ENCODE data around the gene PBXIP1. TPM values are rescaled to one million over a fixed set of nuclear protein-coding genes. Genes with fewer than 3 reads are reported as not detected.

The PBXIP1 gene
- total RNA-seq, 2 donors from 2014 or later, result 81.4 to 101 TPM

DNA sequence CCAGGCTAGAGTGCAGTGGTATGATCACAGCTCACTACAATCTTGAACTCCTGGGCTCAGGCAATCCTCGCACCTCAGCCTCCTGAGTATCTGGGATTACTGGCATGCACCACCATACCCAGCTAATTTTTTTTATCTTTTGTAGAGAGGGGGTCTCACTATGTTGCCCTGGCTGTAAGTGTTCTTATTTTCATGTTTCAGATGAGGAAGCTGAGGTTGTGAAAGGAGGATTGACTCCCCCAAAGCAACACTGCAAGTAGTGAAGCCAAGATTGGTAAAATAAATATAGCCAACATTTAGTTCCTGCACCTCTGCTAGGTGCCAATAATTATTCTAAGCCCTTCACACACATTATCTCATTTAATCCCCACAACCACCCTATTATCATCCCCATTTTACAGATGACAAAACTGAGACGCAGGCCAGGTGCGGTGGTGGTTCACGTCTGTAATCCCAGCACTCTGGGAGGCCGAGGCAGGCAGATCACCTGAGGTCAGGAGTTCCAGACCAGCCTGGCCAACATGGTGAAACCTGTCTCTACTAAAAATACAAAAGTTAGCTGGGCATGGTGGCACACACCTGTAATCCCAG, 21.4 kb downstream of the PBXIP1 start:
- Histone ChIP-seq H3K27ac (no peak overlapping the region), H3K9me3 (no peaks in the 10 kb centered on the region), H3K27me3 (no peaks in the 10 kb centered on the region), H3K4me3 (no peak overlapping the region), H3K4me1 (peaks cover 0 to 28% of the 10 kb centered on the region in 2 donors), H3K36me3 (no peaks in the 10 kb centered on the region)
- no peak for DNase-seq (ENCODE audit: low spot score)
- TF ChIP-seq, protein P1, sequence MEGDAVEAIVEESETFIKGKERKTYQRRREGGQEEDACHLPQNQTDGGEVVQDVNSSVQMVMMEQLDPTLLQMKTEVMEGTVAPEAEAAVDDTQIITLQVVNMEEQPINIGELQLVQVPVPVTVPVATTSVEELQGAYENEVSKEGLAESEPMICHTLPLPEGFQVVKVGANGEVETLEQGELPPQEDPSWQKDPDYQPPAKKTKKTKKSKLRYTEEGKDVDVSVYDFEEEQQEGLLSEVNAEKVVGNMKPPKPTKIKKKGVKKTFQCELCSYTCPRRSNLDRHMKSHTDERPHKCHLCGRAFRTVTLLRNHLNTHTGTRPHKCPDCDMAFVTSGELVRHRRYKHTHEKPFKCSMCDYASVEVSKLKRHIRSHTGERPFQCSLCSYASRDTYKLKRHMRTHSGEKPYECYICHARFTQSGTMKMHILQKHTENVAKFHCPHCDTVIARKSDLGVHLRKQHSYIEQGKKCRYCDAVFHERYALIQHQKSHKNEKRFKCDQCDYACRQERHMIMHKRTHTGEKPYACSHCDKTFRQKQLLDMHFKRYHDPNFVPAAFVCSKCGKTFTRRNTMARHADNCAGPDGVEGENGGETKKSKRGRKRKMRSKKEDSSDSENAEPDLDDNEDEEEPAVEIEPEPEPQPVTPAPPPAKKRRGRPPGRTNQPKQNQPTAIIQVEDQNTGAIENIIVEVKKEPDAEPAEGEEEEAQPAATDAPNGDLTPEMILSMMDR (IDR thresholded peaks at IDR 0.05), result no peak

DNA sequence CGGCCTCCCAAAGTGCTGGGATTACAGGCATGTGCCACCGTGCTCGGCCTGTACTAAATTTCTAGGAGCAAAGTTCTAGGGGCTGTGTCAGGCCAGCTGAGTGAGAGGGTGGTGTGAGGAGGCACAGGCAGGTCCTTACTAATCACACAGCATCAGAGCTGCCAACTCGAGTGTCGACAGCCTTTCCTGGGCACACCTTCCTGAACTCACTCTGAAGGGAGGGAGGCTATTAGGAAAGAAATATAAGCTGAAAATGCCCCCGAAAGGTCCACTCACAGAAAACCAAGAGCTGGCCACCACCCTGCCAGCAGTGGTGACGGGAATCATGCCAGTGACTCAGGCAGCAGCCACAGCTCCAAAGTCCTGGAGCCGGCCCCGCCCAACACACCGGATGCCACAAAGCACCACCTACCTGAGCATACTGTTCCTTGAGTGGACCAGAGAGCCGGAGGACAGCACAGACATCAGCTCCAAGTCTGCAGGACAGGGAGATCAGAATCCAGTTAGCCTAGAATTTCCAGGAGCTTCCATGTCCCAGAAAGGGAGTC, 23.9 kb downstream of the PBXIP1 start:
- Histone ChIP-seq H3K36me3 (no peaks in the 10 kb centered on the region), H3K27ac (no peak overlapping the region)
- TF ChIP-seq, protein P1 (IDR thresholded peaks at IDR 0.05), result no peak

DNA sequence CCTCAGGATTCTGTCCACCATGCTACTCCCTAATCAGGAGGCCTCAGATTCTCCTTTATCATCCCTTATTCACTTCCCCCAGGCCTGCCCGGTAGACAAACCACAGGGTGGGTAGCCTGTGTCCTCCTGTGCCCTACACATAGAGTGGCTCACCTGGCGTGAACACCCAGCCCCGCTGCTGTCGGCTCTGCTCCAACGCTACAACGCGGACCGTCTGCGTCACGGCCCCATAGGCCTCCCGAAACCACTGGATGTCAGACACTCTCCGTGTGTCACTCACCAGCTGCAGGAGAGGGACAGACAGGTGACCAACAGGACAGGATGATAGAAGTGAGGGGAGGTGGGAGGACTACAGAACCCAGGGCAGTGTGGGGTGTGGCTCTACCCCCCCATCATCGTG, 29.7 kb downstream of the PBXIP1 start:
- TF ChIP-seq, protein P1 (IDR thresholded peaks at IDR 0.05), result no peak
- Histone ChIP-seq H3K4me3 (no peak overlapping the region), H3K9me3 (no peaks in the 10 kb centered on the region), H3K36me3 (peaks cover 43% of the 10 kb centered on the region), H3K27ac (no peak overlapping the region), H3K27me3 (no peaks in the 10 kb centered on the region), H3K4me1 (no peaks in the 10 kb centered on the region)
- no peak for DNase-seq (ENCODE audit: low spot score)

More for the DNA sequence above, 23.9 kb downstream of the PBXIP1 start:
- no peaks in the 10 kb centered on the region for H3K27me3 ChIP-seq
- no peak overlapping the region for H3K4me3 ChIP-seq
- no peak for DNase-seq (ENCODE audit: low spot score)
- no peaks in the 10 kb centered on the region for H3K9me3 ChIP-seq
- H3K4me1 ChIP-seq, result peaks cover 0 to 13% of the 10 kb centered on the region in 2 donors

DNA sequence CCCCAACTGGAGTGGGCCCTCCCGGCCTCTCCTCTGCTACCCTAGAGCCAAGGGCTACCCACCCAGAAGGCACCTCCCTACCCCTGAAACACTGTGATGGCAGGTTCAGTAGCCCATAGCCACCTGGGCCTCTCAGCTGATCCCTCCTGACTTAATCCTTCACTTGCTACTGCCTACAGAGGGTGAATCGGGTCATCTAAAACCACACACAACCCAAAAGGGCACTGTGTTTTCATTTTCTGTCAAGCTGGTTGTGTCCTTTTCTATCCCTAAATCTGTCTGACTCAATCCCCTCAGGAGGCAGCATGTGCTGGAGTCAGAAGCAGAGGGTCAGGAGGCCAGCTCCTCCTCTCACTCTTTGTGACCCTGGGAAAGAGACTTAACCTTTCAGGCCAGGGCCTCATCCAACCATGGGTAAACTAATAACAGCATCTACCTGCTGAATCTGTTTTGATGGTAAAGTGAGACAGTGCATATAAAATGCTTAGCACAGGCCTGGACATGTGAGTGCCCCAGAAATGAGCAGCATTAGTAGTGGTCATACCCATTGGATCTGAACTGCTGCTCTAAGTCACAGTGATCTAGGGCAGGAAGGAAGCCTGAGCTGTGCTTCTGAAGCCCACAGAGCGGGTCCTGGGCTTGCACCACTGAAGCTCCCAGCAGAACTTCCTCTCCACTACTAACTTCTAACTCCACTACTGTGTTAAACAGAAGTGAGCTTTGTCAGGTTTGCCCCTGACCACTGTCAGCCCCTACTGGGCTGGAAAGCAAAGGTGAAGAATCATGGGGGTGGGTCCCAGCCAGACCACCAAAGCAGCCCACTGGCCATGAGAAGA, 30.3 kb downstream of the PBXIP1 start:
- TF ChIP-seq, protein P1 (IDR thresholded peaks at IDR 0.05), result no peak
- H3K4me1 ChIP-seq, result no peaks in the 10 kb centered on the region
- no peak overlapping the region for H3K4me3 ChIP-seq
- no peaks in the 10 kb centered on the region for H3K27me3 ChIP-seq
- H3K27ac ChIP-seq, result no peak overlapping the region
- H3K9me3 ChIP-seq, result no peaks in the 10 kb centered on the region
- H3K36me3 ChIP-seq, result peaks cover 43% of the 10 kb centered on the region
- no peak for DNase-seq (ENCODE audit: low spot score)

DNA sequence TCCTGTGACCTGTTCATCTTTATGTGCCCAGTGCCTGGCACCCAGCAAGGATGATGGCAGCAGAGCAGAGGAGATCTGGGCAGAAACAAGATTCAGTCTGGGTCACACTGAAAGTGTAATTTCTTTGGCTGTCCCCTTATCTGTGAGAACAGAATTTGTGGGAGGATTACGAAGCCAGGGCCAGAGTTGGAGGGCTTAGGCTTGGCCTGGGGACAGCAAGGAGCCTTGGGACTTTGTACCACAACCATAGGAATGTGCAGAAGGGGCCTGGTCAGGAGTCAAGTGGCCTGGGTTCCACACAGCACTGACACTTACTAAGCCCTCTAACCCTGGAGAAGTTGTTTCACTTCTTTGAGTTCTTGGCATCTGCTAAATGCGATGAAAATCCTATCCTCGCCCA, 32.2 kb downstream of the PBXIP1 start:
- DNase-seq (ENCODE audit: low spot score), result no peak
- H3K9me3 ChIP-seq, result no peaks in the 10 kb centered on the region
- H3K4me1 ChIP-seq, result no peaks in the 10 kb centered on the region
- no peak overlapping the region for H3K27ac ChIP-seq
- peaks cover 43% of the 10 kb centered on the region for H3K36me3 ChIP-seq
- TF ChIP-seq, protein P1 (IDR thresholded peaks at IDR 0.05), result no peak
- no peaks in the 10 kb centered on the region for H3K27me3 ChIP-seq
- H3K4me3 ChIP-seq, result no peak overlapping the region
